H1 (cell line): ENCODE data around the gene IGFL2. TPM values are rescaled to one million over a fixed set of nuclear protein-coding genes. Genes with fewer than 3 reads are reported as not detected.

Experiments used
- CTCF ChIA-PET: fragments of 300-600 bp; sonication (Branson Sonifier 250); formaldehyde crosslinking; loops from one replicate; lab custom pipeline; 2021; ENCODE audit not compliant: partially characterized antibody; lab: Charles Lee
- POLR2A ChIA-PET: fragments of 300-600 bp; sonication (Branson Sonifier 250); formaldehyde crosslinking; loops from one replicate; lab custom pipeline; 2021; ENCODE audit warnings: inconsistent platforms; ENCODE audit not compliant: partially characterized antibody; lab: Charles Lee
- DNase-seq, 2 experiments: peaks; one replicate each; pipeline versions ENCODE4 v3.0.0 to v3.0.0-alpha.2; 2010 to 2022; ENCODE audit warnings: low spot score in 2 of 2, low read depth in 1 of 2, mixed read lengths in 1 of 2
- FAIRE-seq: peaks from 2 replicates; lab custom pipeline; 2011; peaks lifted over from hg19 to GRCh38; lab: Jason Lieb, UNC
- H2AFZ ChIP-seq: 2 replicates; pipeline ENCODE4 v1.8.1; 2012; ENCODE audit warnings: low read length, inconsistent platforms
- H2AK5ac ChIP-seq: 2 replicates; pipeline ENCODE4 v1.6.1; 2013; ENCODE audit warnings: low read depth, low read length
- H2BK120ac ChIP-seq: replicated peaks from 2 replicates; pipeline ENCODE3; 2013; ENCODE audit warnings: low read depth, low read length, inconsistent platforms
- H2BK12ac ChIP-seq: 2 replicates; pipeline ENCODE4 v1.6.1; 2013; ENCODE audit warnings: low read depth, low read length
- H2BK15ac ChIP-seq: 2 replicates; pipeline ENCODE4 v1.6.1; 2013; ENCODE audit warnings: low read length
- H2BK20ac ChIP-seq: 2 replicates; pipeline ENCODE4 v1.6.1; 2013; ENCODE audit warnings: low read length
- H2BK5ac ChIP-seq: 2 replicates; pipeline ENCODE4 v1.6.1; 2013; ENCODE audit warnings: low read depth, low read length
- H3K14ac ChIP-seq: 2 replicates; pipeline ENCODE4 v1.6.1; 2013; ENCODE audit warnings: inconsistent platforms; ENCODE audit not compliant: insufficient read length
- H3K18ac ChIP-seq: 2 replicates; pipeline ENCODE4 v1.6.1; 2013; ENCODE audit warnings: low read length; ENCODE audit errors: extremely low read depth
- H3K23ac ChIP-seq: 2 replicates; pipeline ENCODE4 v1.6.1; 2013; ENCODE audit warnings: inconsistent platforms; ENCODE audit not compliant: insufficient read length
- H3K23me2 ChIP-seq: 2 replicates; pipeline ENCODE4 v1.6.1; 2013; ENCODE audit warnings: low read depth, low read length
- H3K27ac ChIP-seq: 2 replicates; pipeline ENCODE4 v1.6.1; 2011; ENCODE audit warnings: low read depth, low read length, inconsistent platforms
- H3K27me3 ChIP-seq, 4 experiments: replicated peaks in 1 of 4; 1 replicate in 1 of 4; 2 replicates in 3 of 4; pipeline versions ENCODE4 v1.6.1 to v1.8.1; 2011 to 2013; ENCODE audit warnings: low read length in 3 of 4, mild to moderate bottlenecking in 3 of 4, inconsistent platforms in 2 of 4, mixed read lengths in 2 of 4, moderate library complexity in 1 of 4; ENCODE audit not compliant: control insufficient read depth in 3 of 4, insufficient read depth in 3 of 4; ENCODE audit errors: extremely low read depth in 1 of 4
- H3K36me3 ChIP-seq, 4 experiments: 2 replicates each; pipeline versions ENCODE4 v1.6.1 to v1.8.1; 2011 to 2013; ENCODE audit warnings: mild to moderate bottlenecking in 4 of 4, low read length in 3 of 4, moderate library complexity in 2 of 4, control low read depth in 1 of 4, inconsistent platforms in 1 of 4; ENCODE audit not compliant: insufficient read depth in 4 of 4, control insufficient read depth in 2 of 4
- H3K4ac ChIP-seq: replicated peaks from 2 replicates; pipeline ENCODE3; 2013; ENCODE audit warnings: low read length, low read depth, mixed read lengths, inconsistent platforms; ENCODE audit not compliant: insufficient read length
- H3K4me1 ChIP-seq, 4 experiments: replicated peaks in 1 of 4; 1 replicate in 1 of 4; 2 replicates in 3 of 4; pipeline versions ENCODE4 v1.6.1 to v1.8.1; 2011 to 2013; ENCODE audit warnings: low read length in 3 of 4, inconsistent platforms in 2 of 4, mixed read lengths in 1 of 4; ENCODE audit not compliant: insufficient read depth in 4 of 4, control insufficient read depth in 3 of 4
- H3K4me2 ChIP-seq, 2 experiments: 2 replicates each; pipeline versions ENCODE4 v1.6.1 to v1.8.1; 2011 to 2013; ENCODE audit warnings: low read depth in 2 of 2, low read length in 2 of 2, control low read depth in 1 of 2, inconsistent platforms in 1 of 2, mild to moderate bottlenecking in 1 of 2; ENCODE audit not compliant: insufficient read depth in 1 of 2
- H3K4me3 ChIP-seq, 4 experiments: fragments of 200-600, 300-600 bp in 1 of 4; sonication (generic), shearing (Covaris generic), sonication (Bioruptor Twin) in 1 of 4; 2 replicates each; pipeline versions ENCODE4 v1.5.1 to v1.8.1; 2011 to 2016; ENCODE audit warnings: low read length in 4 of 4, low read depth in 3 of 4, control low read depth in 2 of 4, inconsistent platforms in 2 of 4, mild to moderate bottlenecking in 2 of 4, mixed read lengths in 1 of 4, moderate library complexity in 1 of 4; ENCODE audit not compliant: insufficient read depth in 2 of 4; ENCODE audit errors: extremely low read depth in 1 of 4
- H3K56ac ChIP-seq: replicated peaks from 2 replicates; pipeline ENCODE3; 2013; ENCODE audit warnings: low read depth, mild to moderate bottlenecking, mixed read lengths, low read length, inconsistent platforms; ENCODE audit not compliant: insufficient read length
- H3K79me1 ChIP-seq: 2 replicates; pipeline ENCODE4 v1.6.1; 2013; ENCODE audit warnings: low read depth, low read length, control low read depth
- H3K79me2 ChIP-seq, 2 experiments: 2 replicates each; pipeline versions ENCODE4 v1.6.1 to v1.8.1; 2012 to 2013; ENCODE audit warnings: low read length in 2 of 2, mild to moderate bottlenecking in 2 of 2, inconsistent platforms in 1 of 2; ENCODE audit not compliant: insufficient read depth in 2 of 2, control insufficient read depth in 1 of 2
- H3K9ac ChIP-seq, 4 experiments: replicated peaks in 1 of 4; 1 replicate in 1 of 4; 2 replicates in 3 of 4; pipeline versions ENCODE4 v1.6.1 to v1.8.1; 2011 to 2013; ENCODE audit warnings: low read depth in 3 of 4, low read length in 3 of 4, control low read depth in 2 of 4, mild to moderate bottlenecking in 2 of 4, moderate library complexity in 2 of 4, inconsistent platforms in 1 of 4; ENCODE audit errors: extremely low read depth in 1 of 4
- H3K9me3 ChIP-seq, 2 experiments: 2 replicates each; pipeline versions ENCODE4 v1.6.1 to v1.8.1; 2012 to 2013; ENCODE audit warnings: mild to moderate bottlenecking in 2 of 2, moderate library complexity in 2 of 2, control low read depth in 1 of 2, inconsistent platforms in 1 of 2, low read depth in 1 of 2, low read length in 1 of 2, mixed read lengths in 1 of 2; ENCODE audit not compliant: insufficient read depth in 2 of 2
- H4K20me1 ChIP-seq, 2 experiments: replicated peaks in 1 of 2; 2 replicates each; pipeline versions ENCODE3 to v1.8.1; 2011 to 2013; ENCODE audit warnings: inconsistent platforms in 2 of 2, low read length in 2 of 2, mild to moderate bottlenecking in 1 of 2; ENCODE audit not compliant: insufficient read depth in 2 of 2, control insufficient read depth in 1 of 2
- H4K5ac ChIP-seq: 2 replicates; pipeline ENCODE4 v1.6.1; 2013; ENCODE audit warnings: low read length, low read depth, mixed read lengths, inconsistent platforms; ENCODE audit not compliant: insufficient read length
- H4K8ac ChIP-seq: 2 replicates; pipeline ENCODE4 v1.8.0; 2013; ENCODE audit warnings: mild to moderate bottlenecking, moderate library complexity, low read length, inconsistent platforms; ENCODE audit not compliant: insufficient read depth; ENCODE audit errors: extremely low read depth
- H4K91ac ChIP-seq: replicated peaks from 2 replicates; pipeline ENCODE3; 2013; ENCODE audit warnings: low read length, mixed read lengths, inconsistent platforms; ENCODE audit not compliant: insufficient read length
- BRCA1 ChIP-seq: IDR thresholded peaks from 2 replicates; pipeline ENCODE4 v1.6.1; 2012; ENCODE audit warnings: low read depth, low read length, improper control_type of control experiment
- CBX5 ChIP-seq: fragments of 300-800, 300-1000 bp; sonication (generic); IDR thresholded peaks from 2 replicates; pipeline ENCODE4 v1.7.1; 2016; ENCODE audit warnings: antibody characterized with exemption, low read length, low read depth
- EP300 ChIP-seq, 2 experiments: IDR thresholded peaks; 1 replicate in 1 of 2; 2 replicates in 1 of 2; pipeline ENCODE4 v1.6.1; 2011 to 2012; ENCODE audit warnings: low read depth in 2 of 2, low read length in 2 of 2, mild to moderate bottlenecking in 2 of 2, borderline replicate concordance in 1 of 2, inconsistent platforms in 1 of 2, moderate library complexity in 1 of 2
- GTF2F1 ChIP-seq: IDR thresholded peaks from 2 replicates; pipeline ENCODE4 v1.6.1; 2012; ENCODE audit warnings: low read depth, low read length, improper control_type of control experiment, borderline replicate concordance
- KDM1A ChIP-seq: fragments of 200-600, 300-600 bp; sonication (generic); IDR thresholded peaks from 2 replicates; pipeline ENCODE4 v1.7.1; 2016; ENCODE audit warnings: mild to moderate bottlenecking, low read length, borderline replicate concordance
- MAX ChIP-seq: IDR thresholded peaks from 2 replicates; pipeline ENCODE4 v1.6.1; 2012; ENCODE audit warnings: inconsistent platforms
- RNF2 ChIP-seq: fragments of 200-900, 300-1000 bp; sonication (generic); IDR thresholded peaks from 2 replicates; pipeline ENCODE4 v1.7.1; 2016; ENCODE audit warnings: borderline replicate concordance, low read depth, mild to moderate bottlenecking, antibody characterized with exemption, low read length; ENCODE audit not compliant: poor library complexity, severe bottlenecking; ENCODE audit errors: missing control alignments
- SP4 ChIP-seq: IDR thresholded peaks from 2 replicates; pipeline ENCODE4 v1.6.1; 2012; ENCODE audit warnings: low read length, inconsistent platforms
- SRF ChIP-seq: IDR thresholded peaks from 2 replicates; pipeline ENCODE4 v1.6.1; 2011; ENCODE audit warnings: mild to moderate bottlenecking, low read depth, low read length, moderate library complexity
- WGBS, 2 experiments: shearing (Covaris generic) in 1 of 2; methylation state at CpG; one replicate each; pipeline versions ENCODE4 v1.1.6 to v1.1.7; 2013 to 2015; ENCODE audit warnings: low lambda C conversion rate in 2 of 2, mixed read lengths in 2 of 2, inconsistent platforms in 1 of 2, low coverage in 1 of 2, missing lambda C conversion rate in 1 of 2; ENCODE audit not compliant: insufficient replicate concordance in 2 of 2, insufficient coverage in 1 of 2, insufficient read length in 1 of 2; ENCODE audit errors: extremely low coverage in 1 of 2, missing lambda C conversion rate in 1 of 2; 5-methylcytosine and 5-hydroxymethylcytosine counted together
- polyA plus RNA-seq, 7 experiments: library from polyadenylated mRNA; depleted of rRNA in 3 of 7; stranded (reverse) in 5 of 7; unstranded in 2 of 7; fragments of >200 nt in 5 of 7; fragments of 200-250 nt in 2 of 7; gene quantifications; 1 replicate in 5 of 7; 2 replicates in 1 of 7; 4 replicates in 1 of 7; pipeline versions ENCODE4 v1.2.1 to v1.2.3, GENCODE V29; 2011 to 2013; ENCODE audit warnings: missing spikeins in 2 of 7, mixed read lengths in 2 of 7
- total RNA-seq: library from RNA; stranded (reverse); fragmentation: NEBNext Ultra II Directional; extraction: Animal tissue kit (Norgen Biotek cat#: 25700); gene quantifications from 2 replicates; pipeline ENCODE4 v1.2.1, GENCODE V29; 2021

Gene IGFL2
- total and polyA plus RNA-seq, 2 of the 8 experiments (the other 6 are each of a cell fraction or from before 2014, with no cell fraction given): not detected

- no peak overlapping the region for H4K8ac ChIP-seq
- TF ChIP-seq CBX5 (no peak), BRCA1 (no peak), SRF (no peak), RNF2 (no peak), MAX (no peak), KDM1A (no peak), GTF2F1 (no peak), EP300 (IDR thresholded peaks at IDR 0.05; ENCODE audit: borderline replicate concordance in 1 of 2, low read depth in 2 of 2, low read length in 2 of 2) (no peak), SP4 (no peak)
- no peak overlapping the region for H2AFZ ChIP-seq
- H3K14ac ChIP-seq: no peak overlapping the region
- H3K9me3 ChIP-seq: 0 out of 4 replicates have a peak, but pooled peaks cover 0 to 2% of the 10 kb centered on the region in 2 experiments
- H3K23me2 ChIP-seq: no peaks in the 10 kb centered on the region
- no peaks in the 10 kb centered on the region for H4K20me1 ChIP-seq
- no peaks in the 10 kb centered on the region for H3K79me1 ChIP-seq
- ChIA-PET CTCF (no interaction called here), POLR2A (interaction anchor here (2.0 kb wide), 1 partner anchor 8 kb away, joined by 9 read pairs; no protein-coding TSS in a partner anchor)
- no peak overlapping the region for H2BK120ac ChIP-seq
- no peaks in the 10 kb centered on the region for H3K79me2 ChIP-seq
- no peaks in the 10 kb centered on the region for H3K27me3 ChIP-seq
- H3K18ac ChIP-seq: no peak overlapping the region
- no peak overlapping the region for H2BK5ac ChIP-seq
- 58% methylated on average over 1 of the region's 1 CpG; no CpG with 5 or more reads in 1 of the 2 experiments for WGBS, 2 experiments
- H4K91ac ChIP-seq: no peak overlapping the region
- H3K4me1 ChIP-seq: no peaks in the 10 kb centered on the region
- H3K23ac ChIP-seq: no peak overlapping the region
- DNase-seq (no peak), FAIRE-seq (no peak)
- H3K4me2 ChIP-seq: no peak overlapping the region
- no peak overlapping the region for H3K9ac ChIP-seq
- H3K56ac ChIP-seq: no peak overlapping the region
- H2BK12ac ChIP-seq: 0 out of 2 replicates have a peak overlapping the region, but pooled peaks have one; percentile 71
- no peak overlapping the region for H2BK15ac ChIP-seq
- no peak overlapping the region for H3K4ac ChIP-seq
- no peak overlapping the region for H3K27ac ChIP-seq
- no peak overlapping the region for H3K4me3 ChIP-seq
- no peaks in the 10 kb centered on the region for H3K36me3 ChIP-seq
- H4K5ac ChIP-seq: no peak overlapping the region
- no peak overlapping the region for H2BK20ac ChIP-seq
- no peak overlapping the region for H2AK5ac ChIP-seq
These were observed 6.6 kb upstream of the IGFL2 start for GRCh38 chr19:46141421-46141820.
